Activated CD4-positive, alpha-beta T cell treated with anti-CD3 and anti-CD28 coated beads for 24 hours (primary cell): ENCODE data around the gene KDM8.
A peak's percentile ranks its signal among the peaks of the same experiment; 100 is the strongest.
"Not testable (repeated sequence)": the region's sequence is repeated elsewhere in the genome, so short reads cannot be mapped to it uniquely, and the experiment has no call there.

ENCODE experiments used
- DNase-seq, 2 donors: peaks; one replicate each; pipeline ENCODE4 v3.0.0-alpha.2; 2020; ENCODE audit warnings: low read depth in 2 of 2

The KDM8 gene

GRCh38 chr16:27191352-27191924, 11.9 kb upstream of the KDM8 start:
- DNase-seq: no peak

- no peak for DNase-seq
Observed at GRCh38 chr16:27193300-27193990, 9.9 kb upstream of the KDM8 start.

GRCh38 chr16:27195076-27195741, 8.1 kb upstream of the KDM8 start:
- DNase-seq: no peak

DNA sequence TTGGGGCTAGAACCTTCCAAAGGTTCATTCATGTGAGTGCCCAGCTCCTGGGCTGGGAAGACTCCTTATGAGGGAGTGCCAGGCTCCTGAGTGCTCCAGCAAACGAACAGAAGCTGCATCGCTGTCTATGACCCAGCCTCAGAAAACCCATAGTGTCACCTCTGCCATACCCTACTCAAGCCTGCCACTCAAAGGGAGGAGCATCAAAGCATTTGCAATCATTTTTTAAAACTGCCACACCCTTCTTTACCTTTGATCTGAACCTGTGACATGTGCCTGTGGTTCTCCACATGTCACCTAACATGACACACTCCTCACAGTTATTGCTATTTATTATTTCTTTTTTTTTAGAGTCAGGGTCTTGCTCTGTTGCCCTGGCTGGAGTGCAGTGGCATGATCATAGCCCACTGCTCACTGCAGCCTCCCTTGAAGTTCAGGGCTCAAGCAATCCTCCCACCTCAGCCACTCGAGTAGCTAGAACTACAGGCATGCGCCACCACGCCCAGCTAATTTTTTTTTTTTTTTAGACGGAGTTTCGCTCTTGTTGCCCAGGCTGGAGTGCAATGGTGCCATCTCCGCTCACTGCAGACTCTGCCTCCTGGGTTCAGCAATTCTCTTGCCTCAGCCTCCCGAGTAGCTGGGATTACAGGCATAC, 7.3 kb upstream of the KDM8 start:
- no peak for DNase-seq

DNA sequence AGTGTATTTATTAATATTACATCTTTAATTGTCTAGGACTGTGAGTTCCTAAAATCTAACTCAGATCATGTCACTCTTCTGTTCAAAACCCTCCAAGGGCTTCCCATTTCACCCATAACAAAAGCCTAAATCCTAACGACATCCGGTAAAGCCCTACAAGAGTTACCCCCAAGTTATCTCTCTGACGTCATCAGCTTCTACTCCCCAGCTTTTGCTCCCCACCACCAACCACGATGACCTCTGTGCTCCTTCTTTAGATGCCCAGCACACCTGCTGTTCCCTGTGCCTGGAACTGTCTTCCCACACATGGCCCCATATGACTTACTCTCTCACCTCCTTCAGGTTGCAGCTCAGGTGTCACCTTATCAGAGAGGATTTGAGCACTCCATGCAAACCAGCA, 6.3 kb upstream of the KDM8 start:
- no peak for DNase-seq

DNA sequence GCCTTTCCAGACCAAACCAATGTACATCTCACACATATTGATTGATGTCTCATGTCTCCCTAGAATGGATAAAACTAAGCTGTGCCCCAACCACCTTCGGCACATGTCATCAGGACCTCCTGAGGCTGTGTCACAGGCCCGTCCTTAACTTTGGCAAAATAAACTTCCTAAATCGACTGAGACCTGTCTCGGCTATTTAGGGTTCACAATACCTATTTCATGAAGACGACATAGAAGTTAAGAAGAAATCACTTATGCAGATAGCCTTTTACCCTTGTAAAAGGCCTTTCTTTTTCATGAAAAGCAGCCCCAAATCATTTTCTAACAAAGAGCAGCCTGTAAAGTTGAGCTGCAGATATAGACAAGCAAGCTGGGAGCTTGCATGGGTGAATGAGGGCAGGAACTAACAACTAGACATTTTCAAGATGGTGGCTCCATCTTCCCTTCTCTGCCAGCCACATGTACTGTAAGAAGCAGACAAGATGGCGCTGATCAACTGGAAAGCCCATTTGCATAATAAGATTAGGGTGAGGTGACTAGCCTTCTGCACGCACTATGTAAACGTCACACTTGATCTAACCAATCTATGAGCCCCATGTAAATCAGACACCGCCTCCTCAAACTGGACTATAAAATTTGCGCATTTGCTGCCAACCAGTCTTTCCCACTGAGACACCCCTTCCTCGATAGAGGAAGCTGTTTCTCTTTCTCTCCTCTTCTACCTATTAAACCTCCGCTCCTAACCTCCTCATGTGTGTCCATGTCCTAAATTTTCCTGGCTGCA, 4.7 kb upstream of the KDM8 start:
- no peak for DNase-seq

- no peak for DNase-seq
Observed at GRCh38 chr16:27199235-27199586, 4.1 kb upstream of the KDM8 start.

DNA sequence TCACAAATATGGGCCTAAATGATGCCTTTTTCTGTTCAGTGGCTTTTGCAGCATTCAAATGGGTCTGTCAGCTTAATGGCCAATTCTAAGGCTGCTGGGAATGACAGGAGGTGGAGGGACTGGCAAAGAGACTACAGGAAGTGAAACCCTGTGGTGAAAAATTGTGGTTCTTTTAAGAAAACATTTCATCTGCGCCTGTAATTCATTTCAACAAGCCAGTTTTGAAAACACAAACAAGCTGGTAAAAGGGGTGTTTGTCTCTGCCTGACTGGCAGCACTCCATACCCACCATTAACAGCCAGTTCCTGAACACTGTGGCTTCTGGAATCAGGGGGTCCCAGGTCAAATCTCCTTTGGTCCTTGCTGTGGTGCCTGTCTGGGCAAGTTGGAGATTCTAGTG, 3.6 kb upstream of the KDM8 start:
- DNase-seq: no peak

- DNase-seq: not testable (repeated sequence)
Observed at GRCh38 chr16:27200914-27201313, 2.4 kb upstream of the KDM8 start.

GRCh38 chr16:27202923-27203506, 311 bp upstream of the KDM8 start:
- DNase-seq: peak; percentile 73 to 84

DNA sequence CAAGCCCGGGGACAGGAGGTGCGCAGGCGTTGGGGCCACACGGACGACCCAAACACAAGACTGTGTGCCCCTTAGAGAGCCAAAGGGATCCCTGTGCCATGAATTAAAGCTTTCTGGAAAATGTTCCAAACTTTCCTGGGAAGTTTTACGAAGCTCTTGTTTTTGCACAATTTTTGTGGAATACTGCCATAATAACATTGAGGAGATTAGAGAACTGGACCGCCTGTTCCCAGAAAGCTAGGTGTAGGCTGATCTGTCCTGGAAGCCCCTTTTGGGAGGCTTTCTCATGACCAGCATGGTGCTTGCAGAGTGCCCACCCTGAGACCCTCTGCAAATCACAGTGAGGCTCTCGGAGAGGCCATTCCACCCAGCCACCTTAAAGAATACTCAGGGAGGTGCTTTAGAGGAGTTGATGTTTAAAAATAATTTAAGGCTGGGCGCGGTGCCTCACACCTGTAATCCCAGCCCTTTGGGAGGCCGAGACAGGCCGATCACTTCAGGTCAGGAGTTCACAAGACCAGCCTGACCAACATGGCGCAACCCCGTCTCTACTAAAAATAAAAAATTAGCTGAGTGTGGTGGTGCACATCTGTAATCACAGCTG, 1.1 kb downstream of the KDM8 start:
- DNase-seq: no peak

DNA sequence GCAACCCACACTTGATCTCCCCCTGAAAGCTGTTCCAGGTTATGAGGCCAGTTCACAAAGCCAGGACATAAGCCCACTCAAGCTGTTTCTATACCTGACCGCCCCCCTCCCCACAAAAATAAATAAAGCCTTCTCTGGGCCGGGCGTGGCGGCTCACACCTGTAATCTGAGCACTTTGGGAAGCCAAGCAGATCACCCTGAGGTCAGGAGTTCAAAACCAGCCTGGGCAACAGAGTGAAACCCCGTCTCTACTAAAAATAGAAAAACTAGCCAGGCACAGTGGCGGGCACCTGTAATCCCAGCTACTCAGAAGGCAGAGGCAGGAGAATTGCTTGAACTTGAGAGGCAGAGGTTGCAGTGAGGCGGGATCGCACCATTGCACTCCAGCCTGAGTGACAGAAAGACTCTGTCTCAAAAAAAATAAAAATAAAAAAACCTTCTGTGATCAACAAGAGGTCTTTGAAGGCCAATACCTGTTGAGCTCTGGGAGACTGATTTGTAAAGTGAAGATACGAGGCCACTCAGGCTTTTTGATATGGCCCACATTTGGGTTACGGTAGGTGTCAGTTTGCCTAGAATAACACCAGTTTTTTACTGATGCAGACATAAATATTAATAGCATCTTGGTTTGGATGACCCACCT, 2.2 kb downstream of the KDM8 start:
- DNase-seq: no peak

DNA sequence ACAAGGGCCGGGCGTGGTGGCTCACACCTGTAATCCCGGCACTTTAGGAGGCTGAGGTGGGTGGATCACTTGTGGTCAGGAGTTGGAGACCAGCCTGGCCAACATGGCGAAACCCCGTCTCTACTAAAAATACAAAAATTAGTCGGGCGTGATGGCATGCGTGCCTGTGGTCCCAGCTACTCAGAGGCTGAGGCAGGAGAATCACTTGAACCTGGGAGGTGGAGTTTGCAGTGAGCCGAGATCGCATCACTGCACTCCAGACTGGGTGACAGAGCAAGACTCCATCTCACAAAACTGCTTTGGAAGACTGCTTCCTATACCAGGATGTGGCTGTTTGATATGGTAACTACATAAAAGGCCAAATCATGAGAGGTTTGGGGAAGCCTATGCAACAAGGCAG, 3.8 kb downstream of the KDM8 start:
- not testable (repeated sequence) for DNase-seq

DNA sequence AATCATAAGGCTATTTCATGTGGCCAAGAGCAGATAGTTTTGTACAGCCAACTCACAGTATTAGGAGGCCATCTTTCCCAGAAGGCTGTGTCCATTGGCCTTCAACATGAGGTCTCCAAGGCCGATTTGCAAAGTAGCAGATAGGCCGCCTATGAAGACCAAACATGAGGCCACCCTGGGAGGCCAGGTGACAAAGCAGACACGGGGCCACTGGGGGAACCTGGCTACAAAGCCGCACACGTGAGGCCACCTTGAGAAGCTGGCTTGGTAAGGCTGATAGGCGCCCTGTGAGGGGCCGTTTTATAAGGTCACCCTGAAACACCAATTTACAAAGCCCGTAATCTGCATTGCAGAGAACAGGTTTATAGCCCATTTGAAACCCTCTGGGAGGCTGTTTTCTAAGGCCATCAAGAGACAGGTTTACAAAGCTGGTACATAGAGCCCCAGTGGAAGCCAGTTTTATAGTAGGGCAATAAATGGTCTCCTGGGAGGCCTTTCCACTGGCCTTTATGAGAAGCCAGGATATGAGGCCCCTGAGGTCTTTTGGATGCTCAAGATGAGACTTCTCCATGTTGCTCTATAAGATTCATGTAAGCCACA, 4.9 kb downstream of the KDM8 start:
- no peak for DNase-seq

DNA sequence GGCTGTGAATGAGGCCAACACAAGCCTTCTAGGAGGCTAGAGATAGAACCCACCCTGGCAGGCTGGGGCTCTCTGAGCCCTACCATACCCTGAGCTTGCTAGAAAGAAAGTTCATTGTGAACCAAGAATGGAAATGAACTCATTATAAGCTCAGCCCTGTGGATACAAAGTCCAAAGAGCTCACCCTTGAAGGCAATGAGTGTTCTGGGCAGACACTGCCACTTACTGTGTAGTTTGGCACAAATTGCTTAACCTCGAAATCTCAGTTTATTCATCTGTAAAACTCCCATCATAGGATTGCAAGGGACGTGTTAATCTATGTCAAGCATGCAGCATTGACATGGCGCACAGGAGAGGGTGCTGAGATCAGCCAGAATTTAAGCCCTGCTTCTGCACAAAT, 5.5 kb downstream of the KDM8 start:
- no peak for DNase-seq

DNA sequence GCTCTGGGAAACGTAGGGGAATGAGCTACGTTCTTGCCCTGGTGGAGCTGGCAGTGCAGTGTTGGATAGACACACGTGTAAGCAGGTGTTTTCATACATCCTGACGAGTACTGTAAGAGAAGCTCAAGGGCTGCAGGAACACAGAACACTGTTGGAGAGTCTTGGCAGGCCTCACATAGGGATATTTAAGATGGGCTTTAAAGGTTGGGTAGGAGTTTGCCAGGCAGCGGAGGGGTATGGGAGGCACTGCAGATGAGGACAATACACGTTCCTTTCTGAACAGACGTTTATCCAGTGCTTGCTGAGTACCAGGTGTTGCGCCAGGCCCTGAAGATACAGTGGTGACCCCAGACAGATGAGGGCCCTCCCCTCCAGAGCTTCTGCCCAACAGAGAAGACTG, 6.3 kb downstream of the KDM8 start:
- no peak for DNase-seq

DNA sequence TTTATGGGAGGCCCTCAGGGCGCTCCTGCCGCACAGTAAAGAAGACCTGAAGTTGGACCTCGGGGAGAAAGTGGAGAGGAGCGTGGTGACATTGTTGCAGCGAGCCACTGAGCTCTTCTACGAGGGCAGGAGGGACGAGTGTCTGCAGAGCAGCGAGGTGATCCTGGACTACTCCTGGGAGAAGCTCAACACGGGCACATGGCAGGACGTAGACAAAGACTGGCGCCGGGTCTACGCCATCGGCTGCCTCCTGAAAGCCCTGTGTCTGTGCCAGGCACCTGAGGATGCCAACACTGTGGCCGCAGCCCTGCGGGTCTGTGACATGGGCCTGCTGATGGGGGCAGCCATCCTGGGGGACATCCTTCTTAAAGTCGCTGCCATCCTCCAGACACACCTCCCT, 6.8 kb downstream of the KDM8 start:
- DNase-seq: no peak

- no peak for DNase-seq
Observed at GRCh38 chr16:27211026-27211425, 7.7 kb downstream of the KDM8 start.

- DNase-seq: no peak
Observed at GRCh38 chr16:27214084-27214961, 11.0 kb downstream of the KDM8 start.
